GM19238 (cell line): ENCODE measurements around the gene CARS1.
"Not testable (repeated sequence)": the region's sequence is repeated elsewhere in the genome, so short reads cannot be mapped to it uniquely, and the experiment has no call there.

Source experiments
- DNase-seq: peaks from one replicate; pipeline ENCODE4 v3.0.0; 2011; ENCODE audit warnings: low spot score; ENCODE audit not compliant: insufficient read length

CARS1 gene

GRCh38 chr11:3090096-3090901, 33.1 kb upstream of the CARS1 start:
- DNase-seq: no peak

GRCh38 chr11:3089236-3090061, 32.2 kb upstream of the CARS1 start:
- DNase-seq: no peak

GRCh38 chr11:3088806-3089205, 31.6 kb upstream of the CARS1 start:
- no peak for DNase-seq

GRCh38 chr11:3087821-3088800, 30.9 kb upstream of the CARS1 start:
- DNase-seq: no peak

GRCh38 chr11:3087373-3087772, 30.1 kb upstream of the CARS1 start:
- DNase-seq: no peak

- no peak for DNase-seq
Observed at GRCh38 chr11:3086671-3087150, 29.5 kb upstream of the CARS1 start.

GRCh38 chr11:3086114-3086513, 28.9 kb upstream of the CARS1 start:
- DNase-seq: no peak

- no peak for DNase-seq
Observed at GRCh38 chr11:3085052-3085451, 27.8 kb upstream of the CARS1 start.

GRCh38 chr11:3083321-3083720, 26.1 kb upstream of the CARS1 start:
- DNase-seq: no peak

- no peak for DNase-seq
Observed at GRCh38 chr11:3081386-3081751, 24.1 kb upstream of the CARS1 start.

- DNase-seq: no peak
Observed at GRCh38 chr11:3080733-3081385, 23.6 kb upstream of the CARS1 start.

- no peak for DNase-seq
Observed at GRCh38 chr11:3080104-3080503, 22.9 kb upstream of the CARS1 start.

- DNase-seq: no peak
Observed at GRCh38 chr11:3077846-3078440, 20.7 kb upstream of the CARS1 start.

GRCh38 chr11:3077189-3077836, 20.1 kb upstream of the CARS1 start:
- no peak for DNase-seq

GRCh38 chr11:3074912-3075589, 17.8 kb upstream of the CARS1 start:
- no peak for DNase-seq

GRCh38 chr11:3073029-3073435, 15.8 kb upstream of the CARS1 start:
- DNase-seq: no peak

GRCh38 chr11:3069425-3069824, 12.2 kb upstream of the CARS1 start:
- no peak for DNase-seq

GRCh38 chr11:3066308-3066707, 9.1 kb upstream of the CARS1 start:
- DNase-seq: not testable (repeated sequence)

- DNase-seq: not testable (repeated sequence)
Observed at GRCh38 chr11:3064709-3065108, 7.5 kb upstream of the CARS1 start.
